ENCODE results near the gene PFKL.

The PFKL gene

DNA sequence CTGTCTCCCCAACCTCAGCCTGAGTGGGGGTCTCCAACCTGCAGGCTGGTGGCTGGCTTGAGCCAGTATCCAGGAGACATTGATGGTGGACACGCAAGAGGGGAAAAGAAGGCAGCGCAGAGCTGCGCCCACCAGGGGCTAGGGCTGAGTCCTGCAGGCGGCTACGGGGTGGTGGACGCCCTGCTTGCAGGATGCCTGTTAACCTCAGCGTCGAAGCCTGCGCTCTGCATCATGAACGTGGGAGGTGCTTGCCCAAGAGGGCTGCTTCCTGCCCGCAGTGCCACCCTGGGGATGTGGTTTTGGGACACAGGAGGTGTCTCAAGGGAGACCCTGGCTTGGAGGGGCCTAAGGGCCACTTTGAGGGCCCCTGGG lies 27.7 kb downstream of the PFKL start:
- no peaks in the 10 kb centered on the region for H3K4me1 ChIP-seq (ENCODE audit: insufficient read depth, low read length)
- no peaks in the 10 kb centered on the region for H3K36me3 ChIP-seq (ENCODE audit: insufficient read depth, low read depth, low read length)
- H3K9ac ChIP-seq (ENCODE audit: low read depth, low read length), result no peak overlapping the region

GRCh38 chr21:44328242-44328895 lies 28.5 kb downstream of the PFKL start:
- Histone ChIP-seq H3K4me3 (ENCODE audit: low read length) (no peak overlapping the region), H3K27me3 (ENCODE audit: insufficient read depth, low read length) (no peaks in the 10 kb centered on the region), H3K27ac (ENCODE audit: low read length) (no peak overlapping the region), H3K4me1 (ENCODE audit: insufficient read depth, low read length) (no peaks in the 10 kb centered on the region), H3K9me3 (ENCODE audit: insufficient read depth, low read depth, low read length) (no peaks in the 10 kb centered on the region), H3K9ac (ENCODE audit: low read depth, low read length) (no peak overlapping the region), H3K36me3 (ENCODE audit: insufficient read depth, low read depth, low read length) (no peaks in the 10 kb centered on the region)

More for the DNA sequence above, 27.7 kb downstream of the PFKL start:
- Histone ChIP-seq H3K4me3 (ENCODE audit: low read length) (no peak overlapping the region), H3K9me3 (ENCODE audit: insufficient read depth, low read depth, low read length) (no peaks in the 10 kb centered on the region), H3K27ac (ENCODE audit: low read length) (no peak overlapping the region), H3K27me3 (ENCODE audit: insufficient read depth, low read length) (no peaks in the 10 kb centered on the region)

GRCh38 chr21:44329086-44329889 lies 29.4 kb downstream of the PFKL start:
- no peaks in the 10 kb centered on the region for H3K36me3 ChIP-seq (ENCODE audit: insufficient read depth, low read depth, low read length)
- H3K4me1 ChIP-seq (ENCODE audit: insufficient read depth, low read length), result no peaks in the 10 kb centered on the region
- H3K27ac ChIP-seq (ENCODE audit: low read length), result no peak overlapping the region
- no peak overlapping the region for H3K4me3 ChIP-seq (ENCODE audit: low read length)
- no peaks in the 10 kb centered on the region for H3K9me3 ChIP-seq (ENCODE audit: insufficient read depth, low read depth, low read length)
- H3K9ac ChIP-seq (ENCODE audit: low read depth, low read length), result no peak overlapping the region; the same call in 1 of the 2 replicates
- H3K27me3 ChIP-seq (ENCODE audit: insufficient read depth, low read length), result no peaks in the 10 kb centered on the region

DNA sequence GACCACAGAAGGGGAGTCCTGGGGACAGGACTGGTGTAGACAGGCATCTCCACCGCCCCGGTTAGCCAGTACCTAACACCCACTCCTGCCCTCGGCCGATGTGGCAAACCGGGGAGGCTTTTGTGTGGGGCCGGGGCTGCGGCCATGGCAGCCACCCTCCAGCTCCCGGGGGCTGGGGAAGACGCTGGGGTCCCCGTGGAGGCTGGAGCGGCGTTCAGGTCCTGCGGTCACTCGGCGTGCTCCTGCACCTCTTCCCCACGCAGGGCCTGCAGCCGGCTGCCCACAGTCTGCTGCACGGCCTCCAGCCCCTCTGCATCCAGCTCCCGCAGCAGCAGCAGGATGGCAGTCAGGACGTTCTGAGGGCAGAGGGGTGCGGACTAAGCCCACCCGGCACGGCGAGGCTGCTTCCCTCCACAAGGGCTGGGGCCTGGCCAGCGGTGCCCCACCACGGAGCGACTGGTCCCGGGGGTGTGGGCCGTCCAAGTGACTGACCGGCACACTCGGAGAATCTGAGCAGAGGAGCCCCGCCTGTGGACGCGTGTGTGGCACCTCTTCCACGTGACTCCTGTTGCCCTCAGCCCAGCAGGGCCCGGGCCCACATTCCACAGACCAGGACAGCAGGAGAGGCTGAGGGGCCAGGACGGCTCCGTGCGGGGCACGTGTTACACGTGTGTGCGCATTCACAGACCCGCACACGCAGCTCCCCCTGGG lies 30.3 kb downstream of the PFKL start:
- no peaks in the 10 kb centered on the region for H3K36me3 ChIP-seq (ENCODE audit: insufficient read depth, low read depth, low read length)
- H3K4me3 ChIP-seq (ENCODE audit: low read length), result no peak overlapping the region
- no peak overlapping the region for H3K27ac ChIP-seq (ENCODE audit: low read length)
- H3K27me3 ChIP-seq (ENCODE audit: insufficient read depth, low read length), result no peaks in the 10 kb centered on the region
- H3K9me3 ChIP-seq (ENCODE audit: insufficient read depth, low read depth, low read length), result no peaks in the 10 kb centered on the region
- no peaks in the 10 kb centered on the region for H3K4me1 ChIP-seq (ENCODE audit: insufficient read depth, low read length)
- H3K9ac ChIP-seq (ENCODE audit: low read depth, low read length), result no peak overlapping the region; the same call in 1 of the 2 replicates

- Histone ChIP-seq H3K9ac (ENCODE audit: low read depth, low read length) (no peak overlapping the region), H3K27me3 (ENCODE audit: insufficient read depth, low read length) (no peaks in the 10 kb centered on the region), H3K27ac (ENCODE audit: low read length) (no peak overlapping the region), H3K4me3 (ENCODE audit: low read length) (no peak overlapping the region), H3K4me1 (ENCODE audit: insufficient read depth, low read length) (no peaks in the 10 kb centered on the region), H3K36me3 (ENCODE audit: insufficient read depth, low read depth, low read length) (no peaks in the 10 kb centered on the region), H3K9me3 (ENCODE audit: insufficient read depth, low read depth, low read length) (no peaks in the 10 kb centered on the region)
Measured at GRCh38 chr21:44330698-44331097, 30.8 kb downstream of the PFKL start.

DNA sequence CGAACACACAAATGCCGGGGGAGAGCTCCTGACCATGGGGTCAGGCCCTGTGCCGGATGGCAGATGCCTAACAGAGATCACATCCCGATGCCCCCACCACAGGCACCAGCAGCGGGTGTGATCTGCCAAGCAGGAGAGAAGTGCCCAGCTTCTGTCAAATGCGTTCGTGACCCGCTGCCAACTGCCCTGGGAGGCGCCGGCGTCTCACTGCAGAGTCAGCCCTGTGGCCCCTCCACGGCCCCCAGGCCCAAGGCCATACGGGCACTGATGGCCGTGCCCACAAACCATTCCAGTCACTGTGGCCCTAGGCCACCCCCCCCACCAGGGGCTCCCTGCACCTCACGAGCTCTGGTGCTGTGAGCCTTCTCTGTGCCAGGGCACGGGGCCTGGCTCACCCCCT lies 31.4 kb downstream of the PFKL start:
- Histone ChIP-seq H3K4me1 (ENCODE audit: insufficient read depth, low read length) (no peaks in the 10 kb centered on the region), H3K36me3 (ENCODE audit: insufficient read depth, low read depth, low read length) (peaks cover 2% of the 10 kb centered on the region), H3K9me3 (ENCODE audit: insufficient read depth, low read depth, low read length) (no peaks in the 10 kb centered on the region)

DNA sequence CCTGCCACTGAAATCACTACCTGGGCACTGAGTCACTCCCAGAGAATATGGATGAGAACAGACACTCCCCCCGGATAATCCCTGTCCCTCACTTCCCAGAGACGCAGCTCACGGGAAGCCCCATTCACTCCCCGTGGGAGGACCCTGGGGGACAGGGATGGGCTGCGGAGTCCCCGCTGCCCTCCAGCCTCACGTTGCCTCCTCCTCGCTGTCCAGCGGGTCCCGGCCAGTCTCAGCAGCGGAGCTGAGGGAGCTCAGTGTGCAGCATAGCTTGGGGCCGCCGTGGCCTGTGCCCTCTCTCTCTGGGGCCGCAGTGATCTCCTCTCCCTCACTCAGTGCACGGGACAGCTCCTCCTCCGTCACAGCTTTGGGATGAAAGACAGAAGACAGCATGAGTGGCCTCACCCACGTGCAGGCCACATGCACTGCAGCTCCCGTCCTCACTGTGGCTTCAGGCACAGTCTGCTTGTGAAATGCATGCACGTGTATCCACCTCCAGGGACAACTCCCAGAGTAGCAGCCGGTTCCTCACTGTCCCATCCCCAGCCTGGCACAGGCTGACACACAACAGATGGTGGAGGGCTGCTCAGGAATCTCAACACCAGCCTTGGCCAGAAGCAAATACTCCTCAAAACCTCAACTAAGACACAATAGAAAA lies 31.9 kb downstream of the PFKL start:
- Histone ChIP-seq H3K27ac (ENCODE audit: low read length) (no peak overlapping the region), H3K4me1 (ENCODE audit: insufficient read depth, low read length) (no peaks in the 10 kb centered on the region), H3K9me3 (ENCODE audit: insufficient read depth, low read depth, low read length) (no peaks in the 10 kb centered on the region), H3K36me3 (ENCODE audit: insufficient read depth, low read depth, low read length) (peaks cover 7% of the 10 kb centered on the region), H3K9ac (ENCODE audit: low read depth, low read length) (no peak overlapping the region), H3K4me3 (ENCODE audit: low read length) (no peak overlapping the region), H3K27me3 (ENCODE audit: insufficient read depth, low read length) (no peaks in the 10 kb centered on the region)

More for the DNA sequence above, 31.4 kb downstream of the PFKL start:
- H3K27me3 ChIP-seq (ENCODE audit: insufficient read depth, low read length), result no peaks in the 10 kb centered on the region
- H3K4me3 ChIP-seq (ENCODE audit: low read length), result no peak overlapping the region
- H3K27ac ChIP-seq (ENCODE audit: low read length), result no peak overlapping the region
- no peak overlapping the region for H3K9ac ChIP-seq (ENCODE audit: low read depth, low read length)

DNA sequence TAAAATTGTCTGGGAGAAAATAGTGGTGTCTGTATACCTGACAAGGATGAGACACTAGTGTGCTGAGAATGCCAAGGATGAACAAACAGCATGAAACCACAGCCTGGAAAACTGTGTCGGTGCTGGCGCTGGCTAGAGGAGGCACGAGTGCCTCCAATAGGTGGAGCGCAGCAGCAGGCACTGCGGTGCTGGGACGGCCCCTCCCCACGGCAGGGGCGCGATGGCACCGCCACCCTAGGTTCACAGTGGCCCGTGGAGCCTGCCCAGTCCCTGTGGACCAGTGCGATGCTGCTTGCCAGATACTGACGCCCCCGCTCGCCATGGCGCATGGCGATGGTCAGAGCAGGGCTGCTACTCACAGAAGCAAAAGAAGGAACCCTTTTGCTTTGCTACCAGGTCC lies 32.5 kb downstream of the PFKL start:
- H3K27ac ChIP-seq (ENCODE audit: low read length), result no peak overlapping the region
- no peaks in the 10 kb centered on the region for H3K4me1 ChIP-seq (ENCODE audit: insufficient read depth, low read length)
- H3K27me3 ChIP-seq (ENCODE audit: insufficient read depth, low read length), result no peaks in the 10 kb centered on the region
- peaks cover 7% of the 10 kb centered on the region for H3K36me3 ChIP-seq (ENCODE audit: insufficient read depth, low read depth, low read length)
- no peak overlapping the region for H3K9ac ChIP-seq (ENCODE audit: low read depth, low read length)
- no peak overlapping the region for H3K4me3 ChIP-seq (ENCODE audit: low read length)
- H3K9me3 ChIP-seq (ENCODE audit: insufficient read depth, low read depth, low read length), result no peaks in the 10 kb centered on the region

DNA sequence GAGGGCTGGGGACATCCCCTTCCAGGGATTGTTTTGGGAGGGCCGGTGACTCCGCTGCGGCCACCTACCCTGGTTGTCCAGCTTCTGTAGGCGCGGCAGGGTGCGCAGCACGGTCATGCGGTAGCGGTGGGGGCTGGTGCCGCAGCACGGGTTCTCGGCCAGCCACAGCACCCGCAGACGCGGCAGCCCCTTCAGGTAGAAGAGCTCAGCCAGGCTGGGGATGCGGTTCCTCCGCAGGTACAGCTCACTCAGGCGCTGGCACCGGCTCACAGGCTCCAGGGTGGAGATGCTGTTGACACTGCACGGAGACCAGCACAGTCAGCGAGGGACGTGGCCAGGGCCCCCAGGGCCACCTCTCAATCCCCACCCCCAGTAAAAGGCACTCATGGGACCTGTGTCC lies 33.1 kb downstream of the PFKL start:
- no peak overlapping the region for H3K4me3 ChIP-seq (ENCODE audit: low read length)
- H3K4me1 ChIP-seq (ENCODE audit: insufficient read depth, low read length), result no peaks in the 10 kb centered on the region
- H3K36me3 ChIP-seq (ENCODE audit: insufficient read depth, low read depth, low read length), result peaks cover 7% of the 10 kb centered on the region
- H3K9me3 ChIP-seq (ENCODE audit: insufficient read depth, low read depth, low read length), result no peaks in the 10 kb centered on the region
- H3K27me3 ChIP-seq (ENCODE audit: insufficient read depth, low read length), result no peaks in the 10 kb centered on the region
- H3K9ac ChIP-seq (ENCODE audit: low read depth, low read length), result no peak overlapping the region
- H3K27ac ChIP-seq (ENCODE audit: low read length), result no peak overlapping the region

DNA sequence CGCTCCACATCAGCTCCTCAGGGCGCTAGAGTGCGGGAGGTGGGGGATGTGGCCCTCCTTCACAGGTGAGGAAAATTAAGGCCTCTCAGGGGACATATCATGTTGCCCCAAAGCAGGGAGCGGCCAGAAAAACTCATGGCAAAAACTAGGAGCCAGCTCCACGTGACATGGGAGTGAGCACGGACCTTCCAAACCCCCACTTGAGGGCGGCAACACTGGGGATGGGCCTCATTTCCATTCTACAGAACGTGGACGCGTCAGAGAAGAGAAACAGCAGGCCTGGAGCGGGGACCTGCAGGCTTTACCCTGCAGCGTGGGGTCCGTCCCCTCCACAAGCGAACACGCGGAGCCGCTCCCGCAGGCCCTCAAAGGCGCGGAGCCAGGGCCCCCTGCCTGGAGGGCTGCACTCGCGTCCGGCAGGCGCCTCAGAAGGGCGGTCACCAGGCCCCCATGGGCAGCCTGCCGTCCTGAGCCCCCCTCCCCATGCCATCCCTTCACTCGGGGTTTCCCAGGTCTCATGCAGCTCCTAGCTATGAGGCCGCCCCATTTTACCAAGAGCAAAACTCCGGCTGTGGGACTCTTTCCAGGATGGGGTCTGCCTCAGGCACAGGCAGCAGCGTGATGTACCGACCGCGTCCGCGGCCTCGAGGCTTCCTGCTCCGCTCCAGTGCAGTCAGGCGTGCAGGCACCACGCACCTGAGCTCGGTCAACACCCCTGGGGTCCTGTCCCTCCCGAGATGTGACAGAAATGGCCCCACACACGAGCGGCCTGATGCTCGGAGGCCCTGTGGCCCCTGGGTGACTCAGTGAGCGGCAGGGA lies 33.9 kb downstream of the PFKL start:
- H3K36me3 ChIP-seq (ENCODE audit: insufficient read depth, low read depth, low read length), result peaks cover 7% of the 10 kb centered on the region
- H3K9me3 ChIP-seq (ENCODE audit: insufficient read depth, low read depth, low read length), result no peaks in the 10 kb centered on the region
- no peaks in the 10 kb centered on the region for H3K4me1 ChIP-seq (ENCODE audit: insufficient read depth, low read length)
- H3K27me3 ChIP-seq (ENCODE audit: insufficient read depth, low read length), result no peaks in the 10 kb centered on the region
- no peak overlapping the region for H3K4me3 ChIP-seq (ENCODE audit: low read length)
- no peak overlapping the region for H3K27ac ChIP-seq (ENCODE audit: low read length)
- no peak overlapping the region for H3K9ac ChIP-seq (ENCODE audit: low read depth, low read length)

Measured in iPS-20b (cell line).